GM12875 (cell line): Measurements from ENCODE around the gene CCL24.
"Not testable (repeated sequence)": the region's sequence is repeated elsewhere in the genome, so short reads cannot be mapped to it uniquely, and the experiment has no call there.

Experiments used
- H3K4me3 ChIP-seq: one replicate; pipeline ENCODE4 v1.5.1; 2011; ENCODE audit warnings: low read depth, low read length, control low read depth
- TF ChIP-seq, protein P1 (sequence below): IDR thresholded peaks from 2 replicates; pipeline ENCODE4 v1.5.1; 2011; ENCODE audit warnings: low read depth, mild to moderate bottlenecking, control low read depth, inconsistent platforms, low read length, moderate library complexity, borderline replicate concordance; ENCODE audit not compliant: insufficient read depth

The CCL24 gene

DNA sequence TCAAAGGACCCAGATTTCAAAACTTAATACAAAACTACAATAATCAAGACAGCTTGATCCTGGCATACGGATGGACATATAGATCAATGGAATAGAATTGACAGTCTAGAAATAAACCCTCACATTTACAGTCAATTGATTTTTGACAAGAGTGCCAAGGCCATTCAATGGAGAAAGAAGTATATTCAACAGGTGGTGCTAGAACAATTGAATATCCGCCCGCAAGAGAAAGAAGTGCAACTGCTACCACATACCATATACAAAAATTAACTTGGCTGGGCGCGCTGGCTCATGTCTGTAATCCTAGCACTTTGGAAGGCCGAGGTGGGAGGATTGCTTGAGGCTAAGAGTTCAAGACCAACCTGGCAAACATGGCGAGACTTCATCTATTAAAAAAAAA lies 23.2 kb upstream of the CCL24 start:
- TF ChIP-seq, protein P1, sequence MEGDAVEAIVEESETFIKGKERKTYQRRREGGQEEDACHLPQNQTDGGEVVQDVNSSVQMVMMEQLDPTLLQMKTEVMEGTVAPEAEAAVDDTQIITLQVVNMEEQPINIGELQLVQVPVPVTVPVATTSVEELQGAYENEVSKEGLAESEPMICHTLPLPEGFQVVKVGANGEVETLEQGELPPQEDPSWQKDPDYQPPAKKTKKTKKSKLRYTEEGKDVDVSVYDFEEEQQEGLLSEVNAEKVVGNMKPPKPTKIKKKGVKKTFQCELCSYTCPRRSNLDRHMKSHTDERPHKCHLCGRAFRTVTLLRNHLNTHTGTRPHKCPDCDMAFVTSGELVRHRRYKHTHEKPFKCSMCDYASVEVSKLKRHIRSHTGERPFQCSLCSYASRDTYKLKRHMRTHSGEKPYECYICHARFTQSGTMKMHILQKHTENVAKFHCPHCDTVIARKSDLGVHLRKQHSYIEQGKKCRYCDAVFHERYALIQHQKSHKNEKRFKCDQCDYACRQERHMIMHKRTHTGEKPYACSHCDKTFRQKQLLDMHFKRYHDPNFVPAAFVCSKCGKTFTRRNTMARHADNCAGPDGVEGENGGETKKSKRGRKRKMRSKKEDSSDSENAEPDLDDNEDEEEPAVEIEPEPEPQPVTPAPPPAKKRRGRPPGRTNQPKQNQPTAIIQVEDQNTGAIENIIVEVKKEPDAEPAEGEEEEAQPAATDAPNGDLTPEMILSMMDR, result no peak
- no peak overlapping the region for H3K4me3 ChIP-seq

DNA sequence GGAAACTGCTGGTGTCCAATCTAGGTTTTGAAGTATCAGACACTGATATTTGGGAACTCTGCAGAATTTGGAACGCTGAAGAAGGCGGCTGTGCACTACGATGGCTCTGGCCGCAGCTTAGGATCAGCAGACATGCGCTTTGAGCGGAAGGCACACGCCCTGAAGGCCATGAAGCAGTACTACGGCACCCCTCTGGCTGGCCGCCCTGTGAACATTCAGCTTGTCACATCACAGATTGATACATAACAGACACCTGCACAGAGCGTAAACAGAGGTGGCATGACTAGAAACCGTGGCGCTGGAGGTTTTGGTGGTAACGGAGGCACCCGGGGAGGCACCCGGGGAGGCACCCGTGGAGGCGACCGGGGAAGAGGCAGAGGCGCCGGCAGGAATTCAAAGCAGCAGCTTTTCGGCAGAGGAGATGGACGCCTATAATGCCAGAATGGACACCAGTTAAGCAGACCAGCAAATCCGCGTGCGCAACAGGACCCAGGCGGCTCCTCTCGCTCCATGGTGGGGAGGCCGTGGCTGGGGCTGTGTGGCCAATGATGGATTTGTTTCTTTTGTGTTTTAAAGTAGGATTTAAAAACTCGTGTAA lies 22.2 kb upstream of the CCL24 start:
- H3K4me3 ChIP-seq, result no peak overlapping the region
- TF ChIP-seq, protein P1, result no peak

DNA sequence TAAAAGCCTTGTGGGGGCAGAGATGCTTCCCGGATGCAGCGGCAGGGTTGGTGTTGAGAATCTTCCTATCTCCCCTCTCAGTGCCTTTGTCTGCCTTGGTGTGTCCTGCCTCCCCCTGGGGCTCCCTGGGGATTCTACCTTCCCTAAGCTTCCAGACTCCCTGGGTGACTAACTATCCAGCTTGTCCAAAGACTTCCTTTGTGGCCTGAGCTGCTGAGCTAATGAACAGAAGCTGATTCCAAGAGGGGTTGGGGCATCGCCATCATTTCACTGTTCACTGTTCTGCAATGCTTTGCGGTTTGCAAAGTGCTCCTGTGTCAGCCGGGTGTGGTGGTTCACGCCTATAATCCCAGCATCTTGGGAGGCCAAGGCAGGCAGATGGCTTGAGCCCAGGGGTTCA lies 20.1 kb upstream of the CCL24 start:
- not testable (repeated sequence) for H3K4me3 ChIP-seq

DNA sequence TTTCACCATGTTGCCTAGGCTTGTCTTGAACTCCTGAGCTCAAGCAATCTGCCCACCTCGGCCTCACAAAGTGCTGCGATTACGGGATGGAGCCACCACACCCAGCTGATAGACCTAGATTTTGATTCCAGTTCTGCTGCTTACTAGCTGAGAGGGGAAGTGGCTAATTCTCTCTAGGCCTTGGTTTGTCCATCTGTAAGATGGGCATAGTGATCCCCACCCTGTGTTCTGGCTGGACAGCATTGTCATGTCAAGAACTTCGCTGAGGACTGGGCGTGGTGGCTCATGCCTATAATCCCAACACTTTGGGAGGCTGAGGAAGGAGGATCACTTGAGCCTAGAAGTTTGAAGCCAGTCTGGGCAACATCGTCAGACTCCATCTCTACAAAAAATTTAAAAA lies 17.4 kb upstream of the CCL24 start:
- no peak overlapping the region for H3K4me3 ChIP-seq
- TF ChIP-seq, protein P1, result no peak

DNA sequence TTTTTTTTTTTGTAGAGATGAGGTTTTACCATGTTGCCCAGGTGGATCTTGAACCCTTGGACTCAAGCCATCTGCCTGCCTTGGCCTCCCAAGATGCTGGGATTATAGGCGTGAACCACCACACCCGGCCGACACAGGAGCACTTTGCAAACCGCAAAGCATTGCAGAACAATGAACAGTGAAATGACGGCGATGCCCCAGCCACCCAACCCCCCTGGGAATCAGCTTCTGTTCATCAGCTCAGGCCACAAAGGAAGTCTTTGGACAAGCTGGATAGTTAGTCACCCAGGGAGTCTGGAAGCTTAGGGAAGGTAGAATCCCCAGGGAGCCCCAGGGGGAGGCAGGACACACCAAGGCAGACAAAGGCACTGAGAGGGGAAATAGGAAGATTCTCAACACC lies 16.1 kb upstream of the CCL24 start:
- H3K4me3 ChIP-seq, result not testable (repeated sequence)

DNA sequence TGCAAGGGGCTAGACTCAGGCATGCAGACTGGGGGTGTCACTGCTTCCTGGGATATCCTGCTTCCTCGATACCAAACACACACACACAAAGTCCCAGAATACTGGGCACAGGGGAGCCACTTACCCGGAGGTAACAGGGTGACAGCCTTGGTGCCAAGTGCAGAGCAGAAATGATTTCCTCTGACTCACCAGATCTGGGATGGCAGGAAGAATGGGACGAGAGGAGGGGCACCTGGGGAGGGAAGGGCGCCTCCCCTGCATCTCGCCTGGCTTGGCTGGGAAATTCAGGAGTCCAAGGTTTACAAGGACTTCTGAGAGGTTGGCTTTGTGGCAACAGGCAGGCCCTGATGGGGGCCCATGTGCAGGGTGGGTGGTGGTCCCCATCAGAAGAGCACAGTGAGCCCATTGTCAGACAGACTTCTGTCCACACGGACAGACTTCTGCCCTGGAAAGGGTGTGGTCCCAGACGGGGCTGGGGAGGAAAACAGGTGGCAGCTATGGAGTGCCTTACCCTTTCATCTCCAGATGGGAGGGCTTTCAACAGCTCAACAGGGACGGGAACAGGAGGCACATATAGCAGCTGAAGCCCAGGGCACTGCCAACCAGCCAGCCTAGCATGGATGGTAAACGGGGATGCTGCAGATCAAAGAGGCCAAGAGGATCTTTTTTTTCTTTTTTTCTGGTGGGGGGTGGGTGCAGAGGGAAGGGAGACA lies 9.7 kb upstream of the CCL24 start:
- TF ChIP-seq, protein P1, result no peak

DNA sequence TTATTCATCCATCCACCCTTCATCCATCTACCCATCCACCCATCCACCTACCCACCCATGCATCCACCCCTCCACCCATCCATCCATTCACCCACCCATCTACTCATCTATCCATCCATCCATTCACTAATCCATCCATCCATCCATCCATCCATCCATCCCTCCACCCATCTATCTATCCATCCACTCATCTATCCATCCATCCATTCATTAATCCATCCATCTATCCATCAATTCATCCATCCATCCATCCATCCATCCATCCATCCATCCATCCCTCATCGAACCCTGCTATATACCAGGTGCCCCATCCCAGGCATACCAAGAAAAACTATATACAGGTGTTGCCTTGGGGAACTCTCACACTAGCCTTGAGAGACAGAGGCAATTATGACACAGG lies 7.1 kb upstream of the CCL24 start:
- TF ChIP-seq, protein P1, result no peak
- H3K4me3 ChIP-seq, result no peak overlapping the region

More for the DNA sequence above, 9.7 kb upstream of the CCL24 start:
- H3K4me3 ChIP-seq, result no peak overlapping the region

DNA sequence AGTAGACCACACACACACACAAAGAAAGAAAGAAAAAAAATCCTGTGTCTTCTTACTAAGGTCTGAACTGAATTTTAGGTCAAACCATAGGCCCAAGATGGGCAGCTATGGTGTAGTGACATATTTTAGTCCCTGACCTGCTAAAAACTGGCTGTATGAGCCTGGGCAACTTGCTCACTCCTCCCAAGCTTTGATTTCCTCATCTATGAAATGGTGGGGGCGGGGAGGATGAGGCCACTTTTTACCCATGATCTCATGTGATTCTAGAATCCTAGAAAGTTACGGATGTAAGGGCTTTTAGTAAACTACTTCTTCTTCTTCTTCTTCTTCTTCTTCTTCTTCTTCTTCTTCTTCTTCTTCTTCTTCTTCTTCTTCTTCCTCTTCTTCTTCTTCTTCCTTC lies 6.1 kb upstream of the CCL24 start:
- H3K4me3 ChIP-seq, result no peak overlapping the region
- TF ChIP-seq, protein P1, result no peak
